ENCODE data around the gene PPP1R12B.
"Not testable (repeated sequence)": the region's sequence is repeated elsewhere in the genome, so short reads cannot be mapped to it uniquely, and the experiment has no call there.

Gene PPP1R12B

GRCh38 chr1:202513875-202514274 is 165.4 kb downstream of the PPP1R12B start:
- not testable (repeated sequence) for H3K4me1 ChIP-seq (ENCODE audit: control insufficient read depth, insufficient read depth, low read length); H3K36me3 ChIP-seq (ENCODE audit: control insufficient read depth, insufficient read depth, low read length); H3K9ac ChIP-seq (ENCODE audit: low read depth, low read length); H3K4me3 ChIP-seq (ENCODE audit: low read depth, low read length); H3K9me3 ChIP-seq (ENCODE audit: control insufficient read depth, insufficient read depth, low read length); H3K27me3 ChIP-seq (ENCODE audit: control insufficient read depth, insufficient read depth, low read length)

GRCh38 chr1:202516434-202516877 is 168.0 kb downstream of the PPP1R12B start:
- Histone ChIP-seq H3K36me3 (ENCODE audit: control insufficient read depth, insufficient read depth, low read length) (no peaks in the 10 kb centered on the region), H3K4me1 (ENCODE audit: control insufficient read depth, insufficient read depth, low read length) (no peaks in the 10 kb centered on the region), H3K27me3 (ENCODE audit: control insufficient read depth, insufficient read depth, low read length) (no peaks in the 10 kb centered on the region), H3K4me3 (ENCODE audit: low read depth, low read length) (no peak overlapping the region), H3K9ac (ENCODE audit: low read depth, low read length) (no peak overlapping the region), H3K9me3 (ENCODE audit: control insufficient read depth, insufficient read depth, low read length) (no peaks in the 10 kb centered on the region)

DNA sequence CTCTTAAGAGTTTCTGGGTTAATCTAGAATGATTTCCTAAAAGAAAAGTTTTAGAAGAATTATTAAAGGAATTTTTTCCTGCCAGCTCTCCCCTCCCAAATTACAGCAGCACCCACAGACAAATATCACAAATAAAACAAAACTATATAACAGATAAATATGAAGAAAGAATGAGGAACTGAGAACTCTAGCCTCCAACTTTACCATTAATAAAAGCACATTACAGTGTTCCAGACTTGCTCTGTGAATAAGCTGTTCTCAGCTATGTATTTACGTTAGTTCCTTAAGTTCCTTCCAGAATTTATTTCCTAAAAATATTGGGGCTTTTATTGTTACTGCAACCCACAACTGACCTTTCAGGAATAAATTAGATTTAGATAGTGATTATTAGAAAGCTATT is 168.6 kb downstream of the PPP1R12B start:
- H3K36me3 ChIP-seq (ENCODE audit: control insufficient read depth, insufficient read depth, low read length); H3K27me3 ChIP-seq (ENCODE audit: control insufficient read depth, insufficient read depth, low read length); H3K4me3 ChIP-seq (ENCODE audit: low read depth, low read length); H3K4me1 ChIP-seq (ENCODE audit: control insufficient read depth, insufficient read depth, low read length); H3K9ac ChIP-seq (ENCODE audit: low read depth, low read length); H3K9me3 ChIP-seq (ENCODE audit: control insufficient read depth, insufficient read depth, low read length): not testable (repeated sequence)

DNA sequence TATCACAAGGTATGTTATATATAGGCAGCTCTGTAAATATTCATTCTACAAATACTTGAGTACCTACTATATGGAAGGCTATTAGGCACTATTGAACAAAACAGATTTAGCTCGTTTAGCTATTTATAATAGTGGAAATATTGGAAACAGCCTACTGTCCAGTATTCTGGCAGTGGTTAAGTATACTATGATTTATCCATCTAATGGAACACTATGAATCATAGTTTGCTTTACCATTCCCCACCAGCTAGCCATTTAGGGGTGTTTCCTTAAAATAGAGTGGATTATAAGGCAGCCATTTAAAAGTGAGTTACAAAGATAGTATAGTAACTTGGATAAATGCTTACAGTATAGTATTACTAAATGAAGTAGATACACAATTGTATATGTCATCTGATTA is 169.7 kb downstream of the PPP1R12B start:
- H3K9ac ChIP-seq (ENCODE audit: low read depth, low read length); H3K27me3 ChIP-seq (ENCODE audit: control insufficient read depth, insufficient read depth, low read length); H3K9me3 ChIP-seq (ENCODE audit: control insufficient read depth, insufficient read depth, low read length); H3K36me3 ChIP-seq (ENCODE audit: control insufficient read depth, insufficient read depth, low read length); H3K4me3 ChIP-seq (ENCODE audit: low read depth, low read length); H3K4me1 ChIP-seq (ENCODE audit: control insufficient read depth, insufficient read depth, low read length): not testable (repeated sequence)

DNA sequence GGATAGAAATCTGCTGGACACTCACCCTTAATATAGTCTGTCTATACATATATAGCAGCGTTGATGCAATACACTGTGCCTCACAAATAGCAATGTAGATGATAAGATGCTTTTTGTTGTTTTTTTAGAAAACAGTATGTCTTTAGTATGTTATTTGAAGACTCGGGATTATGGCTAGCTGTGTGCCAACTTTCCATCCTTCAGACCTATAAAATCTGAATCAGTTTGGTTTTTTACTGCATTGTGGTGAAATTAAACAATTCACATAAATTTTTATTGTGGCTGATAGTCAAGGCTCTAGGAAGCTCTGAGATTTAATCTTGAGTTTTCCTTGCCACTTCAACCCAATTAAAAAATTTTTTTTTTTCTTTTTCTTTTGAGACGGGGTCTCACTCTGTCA is 170.4 kb downstream of the PPP1R12B start:
- H3K9me3 ChIP-seq (ENCODE audit: control insufficient read depth, insufficient read depth, low read length); H3K4me3 ChIP-seq (ENCODE audit: low read depth, low read length); H3K36me3 ChIP-seq (ENCODE audit: control insufficient read depth, insufficient read depth, low read length); H3K27me3 ChIP-seq (ENCODE audit: control insufficient read depth, insufficient read depth, low read length); H3K9ac ChIP-seq (ENCODE audit: low read depth, low read length); H3K4me1 ChIP-seq (ENCODE audit: control insufficient read depth, insufficient read depth, low read length): not testable (repeated sequence)

- H3K9ac ChIP-seq (ENCODE audit: low read depth, low read length); H3K4me1 ChIP-seq (ENCODE audit: control insufficient read depth, insufficient read depth, low read length); H3K4me3 ChIP-seq (ENCODE audit: low read depth, low read length); H3K36me3 ChIP-seq (ENCODE audit: control insufficient read depth, insufficient read depth, low read length); H3K9me3 ChIP-seq (ENCODE audit: control insufficient read depth, insufficient read depth, low read length); H3K27me3 ChIP-seq (ENCODE audit: control insufficient read depth, insufficient read depth, low read length): not testable (repeated sequence)
These were observed 171.8 kb downstream of the PPP1R12B start for GRCh38 chr1:202520129-202520856.

GRCh38 chr1:202520857-202521216 is 172.3 kb downstream of the PPP1R12B start:
- H3K4me1 ChIP-seq (ENCODE audit: control insufficient read depth, insufficient read depth, low read length); H3K9me3 ChIP-seq (ENCODE audit: control insufficient read depth, insufficient read depth, low read length); H3K9ac ChIP-seq (ENCODE audit: low read depth, low read length); H3K4me3 ChIP-seq (ENCODE audit: low read depth, low read length); H3K36me3 ChIP-seq (ENCODE audit: control insufficient read depth, insufficient read depth, low read length); H3K27me3 ChIP-seq (ENCODE audit: control insufficient read depth, insufficient read depth, low read length): not testable (repeated sequence)

GRCh38 chr1:202521484-202521883 is 173.0 kb downstream of the PPP1R12B start:
- not testable (repeated sequence) for H3K36me3 ChIP-seq (ENCODE audit: control insufficient read depth, insufficient read depth, low read length); H3K4me3 ChIP-seq (ENCODE audit: low read depth, low read length); H3K9me3 ChIP-seq (ENCODE audit: control insufficient read depth, insufficient read depth, low read length); H3K4me1 ChIP-seq (ENCODE audit: control insufficient read depth, insufficient read depth, low read length); H3K9ac ChIP-seq (ENCODE audit: low read depth, low read length); H3K27me3 ChIP-seq (ENCODE audit: control insufficient read depth, insufficient read depth, low read length)

GRCh38 chr1:202521886-202522285 is 173.4 kb downstream of the PPP1R12B start:
- no peaks in the 10 kb centered on the region for H3K36me3 ChIP-seq (ENCODE audit: control insufficient read depth, insufficient read depth, low read length)
- no peak overlapping the region for H3K4me3 ChIP-seq (ENCODE audit: low read depth, low read length)
- H3K9ac ChIP-seq (ENCODE audit: low read depth, low read length) = no peak overlapping the region
- no peaks in the 10 kb centered on the region for H3K4me1 ChIP-seq (ENCODE audit: control insufficient read depth, insufficient read depth, low read length)
- no peaks in the 10 kb centered on the region for H3K27me3 ChIP-seq (ENCODE audit: control insufficient read depth, insufficient read depth, low read length)
- H3K9me3 ChIP-seq (ENCODE audit: control insufficient read depth, insufficient read depth, low read length) = no peaks in the 10 kb centered on the region

DNA sequence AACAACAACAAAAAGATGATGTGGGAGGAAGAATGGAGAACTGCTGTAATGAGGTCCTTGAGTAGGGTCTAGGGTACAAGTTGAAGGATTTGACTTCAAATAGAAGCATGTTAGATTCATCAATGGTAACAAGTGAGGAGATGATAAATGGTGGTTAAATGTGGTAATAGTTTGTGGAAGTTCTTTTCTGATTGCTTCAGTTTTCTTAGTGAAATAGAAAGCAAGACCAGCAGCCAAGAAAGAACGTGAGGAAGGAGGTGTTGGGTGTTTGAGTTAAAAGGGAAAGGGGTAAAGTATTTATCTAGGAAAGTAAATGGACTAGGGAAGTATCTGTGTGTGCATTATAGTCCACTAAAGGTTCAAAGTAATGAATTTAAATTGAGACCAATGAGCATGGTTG is 177.6 kb downstream of the PPP1R12B start:
- not testable (repeated sequence) for H3K4me3 ChIP-seq (ENCODE audit: low read depth, low read length); H3K9ac ChIP-seq (ENCODE audit: low read depth, low read length); H3K4me1 ChIP-seq (ENCODE audit: control insufficient read depth, insufficient read depth, low read length); H3K36me3 ChIP-seq (ENCODE audit: control insufficient read depth, insufficient read depth, low read length); H3K9me3 ChIP-seq (ENCODE audit: control insufficient read depth, insufficient read depth, low read length); H3K27me3 ChIP-seq (ENCODE audit: control insufficient read depth, insufficient read depth, low read length)

- H3K4me1 ChIP-seq (ENCODE audit: control insufficient read depth, insufficient read depth, low read length); H3K36me3 ChIP-seq (ENCODE audit: control insufficient read depth, insufficient read depth, low read length); H3K4me3 ChIP-seq (ENCODE audit: low read depth, low read length); H3K27me3 ChIP-seq (ENCODE audit: control insufficient read depth, insufficient read depth, low read length); H3K9me3 ChIP-seq (ENCODE audit: control insufficient read depth, insufficient read depth, low read length); H3K9ac ChIP-seq (ENCODE audit: low read depth, low read length): not testable (repeated sequence)
These were observed 179.7 kb downstream of the PPP1R12B start for GRCh38 chr1:202528096-202528722.

GRCh38 chr1:202530686-202531085 is 182.2 kb downstream of the PPP1R12B start:
- not testable (repeated sequence) for H3K9ac ChIP-seq (ENCODE audit: low read depth, low read length); H3K27me3 ChIP-seq (ENCODE audit: control insufficient read depth, insufficient read depth, low read length); H3K36me3 ChIP-seq (ENCODE audit: control insufficient read depth, insufficient read depth, low read length); H3K4me1 ChIP-seq (ENCODE audit: control insufficient read depth, insufficient read depth, low read length); H3K9me3 ChIP-seq (ENCODE audit: control insufficient read depth, insufficient read depth, low read length); H3K4me3 ChIP-seq (ENCODE audit: low read depth, low read length)
